Dedifferentiated amniotic fluid mesenchymal stem cell (primary cell): ENCODE measurements around the gene MVB12B.

Experiments
- DNase-seq: peaks from one replicate; pipeline ENCODE4 v3.0.0-alpha.2; 2016; ENCODE audit errors: extremely low spot score

Gene MVB12B

DNA sequence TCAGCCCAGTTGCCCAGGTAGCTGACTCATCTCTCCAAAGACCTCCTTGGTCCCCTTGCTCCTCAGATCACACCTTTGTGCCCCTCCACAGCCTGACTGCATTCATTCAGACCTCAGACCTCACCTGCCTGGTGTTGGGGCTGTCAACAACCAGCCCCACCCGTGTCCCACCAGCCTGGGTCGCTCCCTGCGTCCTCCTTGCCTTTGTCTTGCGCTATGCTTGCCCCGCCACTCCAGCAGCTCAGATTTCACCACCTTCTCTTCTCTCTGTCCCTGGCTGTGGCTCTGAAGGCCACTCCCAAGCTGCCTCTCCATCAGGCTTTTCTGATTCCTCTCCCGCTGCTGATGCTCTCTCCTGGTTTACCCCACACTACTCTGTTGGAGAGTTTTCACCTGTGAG, 103.5 kb downstream of the MVB12B start:
- DNase-seq = no peak

- no peak for DNase-seq
Observed at GRCh38 chr9:126431077-126431742, 104.6 kb downstream of the MVB12B start.

DNA sequence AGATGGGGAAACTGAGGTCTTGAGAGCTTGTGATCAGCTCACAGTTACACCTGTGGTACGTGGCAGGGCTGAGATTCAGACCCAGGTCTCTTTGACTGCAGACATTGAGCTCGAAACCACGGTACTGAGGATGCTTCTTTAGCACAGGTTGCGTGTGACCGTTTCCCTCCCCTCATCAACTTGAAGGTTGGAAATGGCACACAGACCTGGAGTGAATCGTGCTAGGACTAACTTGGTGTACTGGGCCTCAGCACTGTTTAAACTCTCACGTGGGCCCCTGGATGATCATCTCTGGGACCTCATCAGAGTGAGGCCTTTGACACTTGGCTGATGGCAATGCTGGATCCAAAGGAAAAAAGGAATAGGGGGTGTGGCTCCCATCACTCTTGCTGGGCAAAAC, 106.0 kb downstream of the MVB12B start:
- DNase-seq = no peak

GRCh38 chr9:126435105-126435504, 108.5 kb downstream of the MVB12B start:
- DNase-seq = no peak

GRCh38 chr9:126435626-126436025, 109.0 kb downstream of the MVB12B start:
- DNase-seq = no peak

GRCh38 chr9:126436545-126437267, 110.1 kb downstream of the MVB12B start:
- no peak for DNase-seq

DNA sequence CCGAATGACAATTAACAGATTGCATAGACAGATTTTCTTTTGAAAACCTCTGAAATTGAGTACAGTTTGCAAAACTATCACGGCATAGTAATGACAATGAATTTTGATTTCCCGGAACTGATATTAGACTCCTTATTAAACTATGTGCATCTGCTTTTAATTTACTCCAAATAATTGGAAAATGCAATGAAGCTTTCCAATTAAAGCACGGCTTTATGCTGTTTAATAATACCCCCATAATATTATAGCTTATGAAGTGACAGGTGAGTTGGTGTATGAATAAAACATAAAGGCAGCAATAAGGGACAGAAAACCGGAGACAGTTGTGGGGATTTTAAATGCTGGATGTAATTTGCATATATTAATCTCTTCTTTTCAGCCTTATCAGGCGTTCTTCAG, 110.6 kb downstream of the MVB12B start:
- no peak for DNase-seq

DNA sequence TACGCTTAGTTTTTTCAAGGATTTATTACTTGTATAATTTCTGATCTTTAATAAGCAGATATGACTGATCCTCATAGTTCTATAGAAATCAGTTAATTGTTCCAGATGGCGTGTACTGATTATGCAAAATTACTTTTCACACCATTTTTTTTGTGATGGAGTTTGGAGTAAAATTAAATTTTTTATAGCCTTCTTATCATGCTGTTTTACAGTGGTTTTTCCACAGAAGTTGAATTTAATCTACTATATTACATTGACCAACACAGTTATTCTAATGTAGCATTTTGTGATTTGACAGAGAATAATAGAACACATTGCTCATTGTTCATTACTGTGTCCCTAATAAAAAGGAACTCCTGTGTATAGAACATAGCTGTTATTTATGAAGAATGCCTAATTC, 111.1 kb downstream of the MVB12B start:
- no peak for DNase-seq

GRCh38 chr9:126438741-126439401, 112.2 kb downstream of the MVB12B start:
- DNase-seq = no peak

- DNase-seq = peak; percentile 52
Observed at GRCh38 chr9:126439402-126439765, 112.8 kb downstream of the MVB12B start.

- DNase-seq = no peak
Observed at GRCh38 chr9:126439883-126440653, 113.4 kb downstream of the MVB12B start.

DNA sequence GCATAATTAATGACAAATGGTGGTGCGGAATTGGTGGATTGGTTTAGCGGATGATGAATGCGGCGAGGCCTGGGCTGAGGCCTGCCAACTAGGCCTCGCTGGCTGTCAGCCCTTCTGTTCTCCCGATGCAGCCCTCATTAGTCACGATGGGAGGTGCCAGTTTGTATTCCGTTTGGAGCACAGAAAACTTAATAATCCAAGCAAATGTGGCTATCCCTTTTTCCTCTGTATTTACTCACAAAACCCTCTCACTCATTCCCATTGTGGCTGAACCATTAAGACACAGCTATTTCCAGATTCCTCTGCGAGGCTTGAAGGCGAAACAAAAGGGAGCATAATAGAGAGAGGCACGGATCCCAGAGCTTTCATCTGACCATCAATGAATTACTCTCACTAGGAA, 114.3 kb downstream of the MVB12B start:
- DNase-seq = no peak

- DNase-seq = no peak
Observed at GRCh38 chr9:126442636-126443035, 116.0 kb downstream of the MVB12B start.

DNA sequence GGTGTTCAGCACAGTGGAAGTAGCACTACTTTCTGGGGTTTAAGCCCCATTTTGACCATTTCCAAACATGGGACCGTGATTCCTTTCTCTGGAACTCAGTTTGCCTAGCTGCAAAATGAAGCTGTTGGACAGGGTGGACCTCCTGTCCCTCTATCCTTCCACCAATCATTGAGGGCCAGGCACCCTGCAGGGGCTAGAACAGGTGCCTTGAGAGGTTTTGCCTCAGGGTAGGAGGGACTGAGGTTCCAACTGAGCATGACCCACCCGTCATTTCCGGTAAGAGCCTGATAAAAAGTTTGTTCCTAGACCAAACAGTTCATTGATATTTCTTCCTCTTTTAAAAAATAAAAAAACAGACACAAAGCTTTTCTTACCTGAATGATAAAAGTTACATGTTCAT, 116.5 kb downstream of the MVB12B start:
- DNase-seq = no peak

DNA sequence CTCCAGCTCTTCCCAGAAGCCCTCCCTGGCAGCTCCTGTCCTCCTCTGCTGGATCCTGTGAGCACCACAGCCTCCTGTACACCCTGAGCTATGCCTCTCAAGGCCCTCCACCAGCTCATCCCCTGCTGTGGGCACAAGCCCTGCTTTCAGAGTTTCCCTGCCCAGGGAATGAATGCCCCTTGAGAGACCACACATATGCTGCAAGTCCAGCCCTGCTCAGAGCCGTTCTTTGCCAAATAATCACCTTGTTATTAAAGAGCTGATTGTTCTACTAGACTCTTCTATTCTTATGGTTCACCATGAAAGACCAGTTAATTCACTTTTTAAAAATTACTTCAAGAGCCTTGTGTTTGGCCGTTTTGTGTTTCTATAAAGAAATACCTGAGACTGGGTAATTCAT, 121.5 kb downstream of the MVB12B start:
- no peak for DNase-seq

DNA sequence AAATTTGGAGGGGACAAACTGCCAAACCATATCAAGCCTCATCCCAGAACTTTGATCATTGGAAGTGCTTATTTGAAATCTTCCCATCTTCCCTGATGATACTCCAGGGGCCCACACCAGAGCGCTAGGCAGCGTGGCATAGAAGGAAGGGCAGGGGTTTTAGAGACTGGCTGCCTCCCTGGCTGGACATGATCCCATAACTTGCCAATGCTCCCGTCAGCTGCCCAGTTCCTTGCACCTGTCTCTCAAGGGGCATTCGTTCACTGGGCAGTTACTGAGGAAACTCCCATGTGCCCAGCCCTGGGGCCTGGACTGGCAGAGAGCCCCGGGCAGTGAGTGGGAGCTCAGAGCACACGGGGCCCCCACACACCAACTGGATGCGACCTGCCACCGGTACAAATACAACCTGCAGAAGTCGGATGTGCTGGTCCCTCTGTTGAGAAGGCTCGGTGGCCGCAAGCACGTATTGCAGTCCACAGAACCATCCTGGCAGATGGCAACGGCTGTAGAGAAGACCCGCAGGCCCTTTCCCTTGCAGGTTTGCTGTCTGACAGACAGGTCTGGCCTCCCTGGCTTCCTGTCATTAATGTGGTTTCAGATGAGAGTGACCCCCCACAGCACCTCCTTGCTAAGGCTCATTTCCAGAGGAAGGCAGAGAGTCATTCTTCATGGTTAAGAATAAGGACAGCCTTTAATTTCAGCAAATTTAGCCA, 122.4 kb downstream of the MVB12B start:
- no peak for DNase-seq

GRCh38 chr9:126449725-126450667, 123.4 kb downstream of the MVB12B start:
- no peak for DNase-seq

DNA sequence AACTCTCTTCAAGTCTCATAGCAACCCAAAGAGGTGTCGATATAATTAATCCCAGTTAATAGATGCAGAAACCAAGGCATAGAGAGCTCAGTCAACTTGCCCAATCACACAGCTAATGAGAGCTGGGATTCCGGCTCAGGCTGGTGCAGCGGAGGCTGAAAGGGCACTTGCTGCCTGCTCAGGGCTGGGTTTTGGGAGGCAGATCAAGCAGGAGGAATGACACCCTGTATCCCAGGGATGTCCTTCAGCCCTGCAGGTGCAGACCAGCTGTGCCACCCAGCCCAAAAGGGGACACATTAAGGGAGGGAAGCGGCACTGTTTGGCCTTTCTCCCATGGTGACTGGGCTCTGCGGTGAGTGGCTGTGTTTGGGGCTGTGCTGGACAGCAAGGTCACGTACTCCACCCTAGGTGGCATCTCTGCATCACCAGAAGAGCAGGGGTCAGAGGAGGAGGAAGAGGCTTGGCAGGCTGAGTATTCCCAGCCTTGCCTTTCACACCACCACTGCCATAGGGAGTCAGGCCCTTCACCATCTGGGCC, 124.1 kb downstream of the MVB12B start:
- no peak for DNase-seq

GRCh38 chr9:126451316-126451885, 124.8 kb downstream of the MVB12B start:
- DNase-seq = no peak

DNA sequence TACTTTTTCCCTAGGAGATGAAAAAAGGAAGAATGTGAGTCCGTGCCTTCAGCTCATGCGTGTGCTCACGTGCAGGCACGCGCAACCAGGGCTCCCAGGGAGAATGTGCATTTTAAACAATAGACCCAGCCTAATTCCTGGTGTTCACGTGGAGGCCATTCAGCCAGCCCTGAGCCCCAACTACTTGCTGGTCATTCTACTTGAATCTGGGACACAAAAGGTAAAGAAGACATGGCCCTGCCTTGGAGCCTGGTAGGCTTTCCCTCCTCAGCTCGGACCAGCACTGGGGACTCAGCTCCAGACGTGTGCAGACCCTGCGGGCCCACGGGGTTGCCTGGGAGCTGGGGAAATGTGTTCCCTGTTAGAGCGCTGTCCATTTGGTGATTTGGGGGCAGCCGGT, 125.5 kb downstream of the MVB12B start:
- DNase-seq = no peak
